OCI-LY1 (cell line): ENCODE measurements around the gene NOX3.

Experiments
- CTCF ChIP-seq: fragments of 200-600 bp; sonication (generic), shearing (Covaris generic); IDR thresholded peaks from 2 replicates; pipeline ENCODE4 v1.5.1; 2017; ENCODE audit warnings: mild to moderate bottlenecking, antibody characterized with exemption, low read length, moderate library complexity, mixed read lengths
- EZH2 ChIP-seq: fragments of 200-600 bp; sonication (generic), shearing (Covaris generic); IDR thresholded peaks from 2 replicates; pipeline ENCODE4 v1.8.0; 2017; ENCODE audit warnings: borderline replicate concordance, mixed run types, mild to moderate bottlenecking, antibody characterized with exemption, low read length, moderate library complexity, mixed read lengths

- TF ChIP-seq CTCF: no peak
- TF ChIP-seq EZH2: no peak
Observed at GRCh38 chr6:155419161-155419560, 36.5 kb downstream of the NOX3 start.
